ENCODE data around the gene MALAT1. TPM values are rescaled to one million over a fixed set of nuclear protein-coding genes. Genes with fewer than 3 reads are reported as not detected.

MALAT1 gene
- total RNA-seq, 4 donors from 2014 or later = 2,194 to 20,520 (median 8,164) TPM

DNA sequence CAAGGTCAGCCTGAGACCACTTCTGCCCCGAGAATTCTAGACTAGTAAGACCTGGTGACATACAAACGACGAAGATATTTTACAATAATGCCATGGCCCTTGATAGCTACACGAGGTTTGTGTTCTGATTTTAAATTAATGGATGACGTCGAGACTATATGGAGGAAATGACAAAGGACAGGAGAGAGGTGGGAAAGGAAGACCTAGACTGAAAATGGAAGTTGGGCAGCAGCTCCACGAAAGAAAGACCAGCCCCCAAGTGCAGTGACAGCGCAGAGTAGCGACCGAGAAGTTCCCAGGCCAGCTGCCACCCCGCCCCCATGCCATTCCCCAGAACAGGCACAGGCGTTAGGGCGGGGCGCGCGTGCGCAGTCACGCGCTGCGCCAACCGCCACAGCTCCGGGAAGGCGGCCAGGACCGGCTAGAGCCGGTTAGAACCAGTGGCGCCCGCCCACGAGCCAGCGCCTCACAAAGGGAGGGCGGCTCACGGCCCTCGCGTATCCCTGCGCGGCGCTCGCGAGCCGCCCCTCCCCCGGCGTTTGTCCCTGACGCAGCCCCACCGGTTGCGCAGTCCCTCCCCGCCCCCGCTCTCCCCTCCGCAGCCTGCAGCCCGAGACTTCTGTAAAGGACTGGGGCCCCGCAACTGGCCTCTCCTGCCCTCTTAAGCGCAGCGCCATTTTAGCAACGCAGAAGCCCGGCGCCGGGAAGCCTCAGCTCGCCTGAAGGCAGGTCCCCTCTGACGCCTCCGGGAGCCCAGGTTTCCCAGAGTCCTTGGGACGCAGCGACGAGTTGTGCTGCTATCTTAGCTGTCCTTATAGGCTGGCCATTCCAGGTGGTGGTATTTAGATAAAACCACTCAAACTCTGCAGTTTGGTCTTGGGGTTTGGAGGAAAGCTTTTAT, 1.5 kb upstream of the MALAT1 start:
- peaks cover 11 to 48% (median 33%) of the 10 kb centered on the region in 3 donors for H3K4me1 ChIP-seq
- peaks cover under 1 to 12% of the 10 kb centered on the region in 2 donors for H3K36me3 ChIP-seq
- peak; percentile 86 for ATAC-seq
- TF ChIP-seq, protein P1, sequence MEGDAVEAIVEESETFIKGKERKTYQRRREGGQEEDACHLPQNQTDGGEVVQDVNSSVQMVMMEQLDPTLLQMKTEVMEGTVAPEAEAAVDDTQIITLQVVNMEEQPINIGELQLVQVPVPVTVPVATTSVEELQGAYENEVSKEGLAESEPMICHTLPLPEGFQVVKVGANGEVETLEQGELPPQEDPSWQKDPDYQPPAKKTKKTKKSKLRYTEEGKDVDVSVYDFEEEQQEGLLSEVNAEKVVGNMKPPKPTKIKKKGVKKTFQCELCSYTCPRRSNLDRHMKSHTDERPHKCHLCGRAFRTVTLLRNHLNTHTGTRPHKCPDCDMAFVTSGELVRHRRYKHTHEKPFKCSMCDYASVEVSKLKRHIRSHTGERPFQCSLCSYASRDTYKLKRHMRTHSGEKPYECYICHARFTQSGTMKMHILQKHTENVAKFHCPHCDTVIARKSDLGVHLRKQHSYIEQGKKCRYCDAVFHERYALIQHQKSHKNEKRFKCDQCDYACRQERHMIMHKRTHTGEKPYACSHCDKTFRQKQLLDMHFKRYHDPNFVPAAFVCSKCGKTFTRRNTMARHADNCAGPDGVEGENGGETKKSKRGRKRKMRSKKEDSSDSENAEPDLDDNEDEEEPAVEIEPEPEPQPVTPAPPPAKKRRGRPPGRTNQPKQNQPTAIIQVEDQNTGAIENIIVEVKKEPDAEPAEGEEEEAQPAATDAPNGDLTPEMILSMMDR (IDR thresholded peaks at IDR 0.05) = peak in 2 of 4 experiments; percentile 1 to 41
- peak; percentile 61 to 71 for TF ChIP-seq POLR2A (IDR thresholded peaks at IDR 0.05)
- peak; percentile 92 for TF ChIP-seq POLR2AphosphoS5 (IDR thresholded peaks at IDR 0.05)
- peak; percentile 95 for TF ChIP-seq EP300 (IDR thresholded peaks at IDR 0.05)
- no peaks in the 10 kb centered on the region for H3K27me3 ChIP-seq
- no peaks in the 10 kb centered on the region for H3K9me3 ChIP-seq
- H3K4me3 ChIP-seq = peak overlapping the region; percentile 74 to 97
- peak overlapping the region; percentile 96 to 100 (median 98) for H3K27ac ChIP-seq
- 0 to 1% methylated on average over 24 to 26 of the region's 61 CpGs for WGBS, 2 donors (ENCODE audit: low coverage in 1 of 2)

- no peak for TF ChIP-seq POLR2AphosphoS5 (IDR thresholded peaks at IDR 0.05)
- TF ChIP-seq, protein P1 (IDR thresholded peaks at IDR 0.05) = no peak
- no peak for TF ChIP-seq POLR2A (IDR thresholded peaks at IDR 0.05)
- no peak for TF ChIP-seq EP300 (IDR thresholded peaks at IDR 0.05)
- no peak for ATAC-seq
- H3K27ac ChIP-seq = peak overlapping the region; percentile 96 to 100 (median 98)
- H3K9me3 ChIP-seq = no peaks in the 10 kb centered on the region
- H3K27me3 ChIP-seq = no peaks in the 10 kb centered on the region
- H3K4me1 ChIP-seq = peaks cover 6 to 40% (median 27%) of the 10 kb centered on the region in 3 donors
- peak overlapping the region; percentile 74 to 97 for H3K4me3 ChIP-seq
- peaks cover 7 to 20% of the 10 kb centered on the region in 2 donors for H3K36me3 ChIP-seq
- 0 to 5% methylated on average over 11 of the region's 24 CpGs for WGBS, 2 donors (ENCODE audit: low coverage in 1 of 2)
Measured at GRCh38 chr11:65498042-65498726, 661 bp upstream of the MALAT1 start.

DNA sequence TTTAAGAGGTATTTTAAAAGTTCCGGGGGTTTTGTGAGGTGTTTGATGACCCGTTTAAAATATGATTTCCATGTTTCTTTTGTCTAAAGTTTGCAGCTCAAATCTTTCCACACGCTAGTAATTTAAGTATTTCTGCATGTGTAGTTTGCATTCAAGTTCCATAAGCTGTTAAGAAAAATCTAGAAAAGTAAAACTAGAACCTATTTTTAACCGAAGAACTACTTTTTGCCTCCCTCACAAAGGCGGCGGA, 193 bp upstream of the MALAT1 start:
- peak overlapping the region; percentile 96 to 100 (median 98) for H3K27ac ChIP-seq
- no peak for ATAC-seq
- TF ChIP-seq POLR2AphosphoS5 (IDR thresholded peaks at IDR 0.05) (no peak), EP300 (IDR thresholded peaks at IDR 0.05) (no peak)
- TF ChIP-seq, protein P1 (IDR thresholded peaks at IDR 0.05) = no peak
- H3K27me3 ChIP-seq = no peaks in the 10 kb centered on the region
- 0% methylated on average over 6 of the region's 6 CpGs for WGBS, 2 donors (ENCODE audit: low coverage in 1 of 2)
- peak overlapping the region; percentile 74 to 97 for H3K4me3 ChIP-seq
- H3K9me3 ChIP-seq = no peaks in the 10 kb centered on the region
- peaks cover 5 to 35% (median 23%) of the 10 kb centered on the region in 3 donors for H3K4me1 ChIP-seq
- H3K36me3 ChIP-seq = peaks cover 11 to 25% of the 10 kb centered on the region in 2 donors

- WGBS, 2 donors (ENCODE audit: low coverage in 1 of 2) = 0% methylated on average over 3 of the region's 3 CpGs
- Histone ChIP-seq H3K27me3 (no peaks in the 10 kb centered on the region), H3K4me1 (peaks cover 2 to 30% (median 12%) of the 10 kb centered on the region in 3 donors), H3K9me3 (no peaks in the 10 kb centered on the region), H3K27ac (peak overlapping the region; percentile 96 to 100 (median 98)), H3K36me3 (peaks cover 21 to 37% of the 10 kb centered on the region in 2 donors), H3K4me3 (peak overlapping the region; percentile 74 to 97)
- ATAC-seq = no peak
- TF ChIP-seq, protein P1 (IDR thresholded peaks at IDR 0.05) = no peak
- TF ChIP-seq POLR2A (IDR thresholded peaks at IDR 0.05) (no peak), POLR2AphosphoS5 (IDR thresholded peaks at IDR 0.05) (no peak), EP300 (IDR thresholded peaks at IDR 0.05) (no peak)
Measured at GRCh38 chr11:65499713-65500386, 1.0 kb downstream of the MALAT1 start.
